GM19372 (cell line): ENCODE measurements around the gene TBL1XR1.
A peak's percentile ranks its signal among the peaks of the same experiment; 100 is the strongest.

Experiments used
- ATAC-seq: cut with Tn5 transposase; IDR thresholded peaks from one replicate; pipeline ENCODE4 v1.9.1; 2021; ENCODE audit warnings: mild to moderate bottlenecking, low read depth, moderate library complexity; ENCODE audit not compliant: unreplicated experiment

Gene TBL1XR1

GRCh38 chr3:177197041-177197726, at the start of gene TBL1XR1:
TBL1XR1 (minus strand) TSS chr3:177197482; CDS start chr3:177064977, 132,505 bp downstream.
- ATAC-seq, result peak; percentile 46

GRCh38 chr3:177245250-177245649, 48.0 kb upstream of the TBL1XR1 start:
- no peak for ATAC-seq

- ATAC-seq, result no peak
These were observed 47.3 kb upstream of the TBL1XR1 start for GRCh38 chr3:177244606-177245005.

GRCh38 chr3:177238686-177239216, 41.5 kb upstream of the TBL1XR1 start:
- ATAC-seq, result no peak

GRCh38 chr3:177237206-177237605, 39.9 kb upstream of the TBL1XR1 start:
- ATAC-seq, result no peak

- no peak for ATAC-seq
These were observed 39.4 kb upstream of the TBL1XR1 start for GRCh38 chr3:177236704-177237103.

- no peak for ATAC-seq
These were observed 36.8 kb upstream of the TBL1XR1 start for GRCh38 chr3:177234121-177234520.

- ATAC-seq, result no peak
These were observed 34.0 kb upstream of the TBL1XR1 start for GRCh38 chr3:177231242-177231641.

GRCh38 chr3:177230641-177231040, 33.4 kb upstream of the TBL1XR1 start:
- no peak for ATAC-seq

- ATAC-seq, result no peak
These were observed 32.5 kb upstream of the TBL1XR1 start for GRCh38 chr3:177229791-177230190.

GRCh38 chr3:177228601-177229190, 31.4 kb upstream of the TBL1XR1 start:
- no peak for ATAC-seq

GRCh38 chr3:177224414-177224813, 27.1 kb upstream of the TBL1XR1 start:
- no peak for ATAC-seq

- ATAC-seq, result no peak
These were observed 24.5 kb upstream of the TBL1XR1 start for GRCh38 chr3:177221744-177222143.

- no peak for ATAC-seq
These were observed 23.1 kb upstream of the TBL1XR1 start for GRCh38 chr3:177220136-177220974.

- ATAC-seq, result no peak
These were observed 16.7 kb upstream of the TBL1XR1 start for GRCh38 chr3:177213801-177214535.

- no peak for ATAC-seq
These were observed 15.5 kb upstream of the TBL1XR1 start for GRCh38 chr3:177212756-177213155.

- ATAC-seq, result no peak
These were observed 15.0 kb upstream of the TBL1XR1 start for GRCh38 chr3:177212278-177212610.

GRCh38 chr3:177211503-177212277, 14.4 kb upstream of the TBL1XR1 start:
- no peak for ATAC-seq

- ATAC-seq, result no peak
These were observed 13.6 kb upstream of the TBL1XR1 start for GRCh38 chr3:177210744-177211502.
